MM.1S (cell line): ENCODE data around the gene PREP.

Source experiments
- DNase-seq: peaks from one replicate; pipeline ENCODE4 v3.0.0-alpha.2; 2015
- H2AFZ ChIP-seq: fragments of 300-600 bp; sonication (generic); 2 replicates; pipeline ENCODE4 v1.6.0; 2016; ENCODE audit warnings: antibody characterized with exemption, low read length
- H3F3A ChIP-seq: fragments of 300-600 bp; sonication (generic); 2 replicates; pipeline ENCODE4 v1.6.1; 2016; ENCODE audit warnings: mild to moderate bottlenecking, antibody characterized with exemption, low read length, moderate library complexity, mixed read lengths; ENCODE audit not compliant: insufficient read depth
- H3K27ac ChIP-seq: fragments of 300-600 bp; sonication (generic); 2 replicates; pipeline ENCODE4 v1.5.1; 2016; ENCODE audit warnings: mild to moderate bottlenecking, low read length
- H3K27me3 ChIP-seq: fragments of 300-600 bp; sonication (generic); replicated peaks from 2 replicates; pipeline ENCODE4 v1.6.0; 2016; ENCODE audit warnings: low read length; ENCODE audit not compliant: insufficient read depth
- H3K36me3 ChIP-seq: fragments of 300-600 bp; sonication (generic); replicated peaks from 2 replicates; pipeline ENCODE4 v1.6.1; 2016; ENCODE audit warnings: mild to moderate bottlenecking, low read length, mixed read lengths; ENCODE audit not compliant: insufficient read depth
- H3K4me1 ChIP-seq: fragments of 300-600 bp; sonication (generic); 2 replicates; pipeline ENCODE4 v1.6.1; 2016; ENCODE audit warnings: low read length, mixed read lengths
- H3K4me2 ChIP-seq: fragments of 300-600 bp; sonication (generic); 2 replicates; pipeline ENCODE4 v1.6.0; 2016; ENCODE audit warnings: low read depth, low read length
- H3K4me3 ChIP-seq: fragments of 300-600 bp; sonication (generic); 2 replicates; pipeline ENCODE4 v1.5.1; 2016; ENCODE audit warnings: low read length, mixed read lengths
- H3K79me2 ChIP-seq: fragments of 300-600 bp; sonication (generic); 2 replicates; pipeline ENCODE4 v1.6.1; 2016; ENCODE audit warnings: mixed run types, low read length, mixed read lengths
- H3K9ac ChIP-seq: fragments of 300-600 bp; sonication (generic); 2 replicates; pipeline ENCODE4 v1.6.1; 2016; ENCODE audit warnings: low read length, mixed read lengths
- H3K9me2 ChIP-seq: fragments of 300-600 bp; sonication (generic); replicated peaks from 2 replicates; pipeline ENCODE4 v1.6.1; 2016; ENCODE audit warnings: mild to moderate bottlenecking, low read length, mixed read lengths; ENCODE audit not compliant: insufficient read depth
- H3K9me3 ChIP-seq: fragments of 300-600 bp; sonication (generic); replicated peaks from 2 replicates; pipeline ENCODE4 v1.6.1; 2016; ENCODE audit warnings: mild to moderate bottlenecking, low read length, mixed read lengths; ENCODE audit not compliant: insufficient read depth
- H4K20me1 ChIP-seq: fragments of 300-600 bp; sonication (generic); 2 replicates; pipeline ENCODE4 v1.6.1; 2016; ENCODE audit warnings: mild to moderate bottlenecking, low read length, moderate library complexity, mixed read lengths; ENCODE audit not compliant: insufficient read depth
- CTCF ChIP-seq: fragments of 300-600 bp; sonication (generic); IDR thresholded peaks from 2 replicates; pipeline ENCODE4 v1.5.1; 2016; ENCODE audit warnings: antibody characterized with exemption, low read length, mixed read lengths
- EZH2 ChIP-seq: fragments of 300-600 bp; sonication (generic); optimal IDR thresholded peaks from 2 replicates; pipeline ENCODE3; 2017; ENCODE audit warnings: low read depth, mild to moderate bottlenecking, antibody characterized with exemption, low read length, mixed read lengths
- EZH2phosphoT487 ChIP-seq: fragments of 300-600 bp; sonication (generic); IDR thresholded peaks from 2 replicates; pipeline ENCODE4 v1.6.1; 2018; ENCODE audit warnings: antibody characterized with exemption, low read length

The PREP gene

GRCh38 chr6:105352037-105352617 lies 50.8 kb downstream of the PREP start:
- Histone ChIP-seq H3K36me3 (no peaks in the 10 kb centered on the region; the same call in 1 of the 2 replicates), H3K9ac (no peak overlapping the region), H3K4me1 (no peaks in the 10 kb centered on the region), H3K9me3 (no peaks in the 10 kb centered on the region), H3K27ac (no peak overlapping the region), H3F3A (no peaks in the 10 kb centered on the region), H3K4me2 (no peak overlapping the region), H3K9me2 (no peaks in the 10 kb centered on the region), H3K4me3 (no peak overlapping the region), H4K20me1 (no peaks in the 10 kb centered on the region), H3K27me3 (no peaks in the 10 kb centered on the region), H2AFZ (no peak overlapping the region), H3K79me2 (no peaks in the 10 kb centered on the region)
- no peak for TF ChIP-seq CTCF
- no peak for TF ChIP-seq EZH2phosphoT487
- no peak for TF ChIP-seq EZH2
- DNase-seq: no peak

GRCh38 chr6:105348897-105349296 lies 54.0 kb downstream of the PREP start:
- Histone ChIP-seq H3K9me2 (no peaks in the 10 kb centered on the region), H3K4me3 (no peak overlapping the region), H3K9ac (no peak overlapping the region), H3K9me3 (no peaks in the 10 kb centered on the region), H3K36me3 (no peaks in the 10 kb centered on the region), H3F3A (no peaks in the 10 kb centered on the region), H3K79me2 (no peaks in the 10 kb centered on the region), H3K27ac (no peak overlapping the region), H2AFZ (no peak overlapping the region), H3K27me3 (no peaks in the 10 kb centered on the region), H3K4me2 (no peak overlapping the region), H3K4me1 (no peaks in the 10 kb centered on the region), H4K20me1 (no peaks in the 10 kb centered on the region)
- DNase-seq: no peak
- no peak for TF ChIP-seq CTCF
- TF ChIP-seq EZH2phosphoT487: no peak
- TF ChIP-seq EZH2: no peak

- H2AFZ ChIP-seq: no peak overlapping the region
- no peaks in the 10 kb centered on the region for H4K20me1 ChIP-seq
- H3K79me2 ChIP-seq: no peaks in the 10 kb centered on the region
- no peaks in the 10 kb centered on the region for H3K27me3 ChIP-seq
- no peaks in the 10 kb centered on the region for H3F3A ChIP-seq
- H3K36me3 ChIP-seq: no peaks in the 10 kb centered on the region
- no peak overlapping the region for H3K4me3 ChIP-seq
- H3K9ac ChIP-seq: no peak overlapping the region
- TF ChIP-seq EZH2 (no peak), CTCF (no peak), EZH2phosphoT487 (no peak)
- DNase-seq: no peak
- no peaks in the 10 kb centered on the region for H3K9me3 ChIP-seq
- no peaks in the 10 kb centered on the region for H3K9me2 ChIP-seq
- H3K27ac ChIP-seq: no peak overlapping the region
- no peak overlapping the region for H3K4me2 ChIP-seq
- no peaks in the 10 kb centered on the region for H3K4me1 ChIP-seq
Measured at GRCh38 chr6:105346052-105346451, 56.8 kb downstream of the PREP start.
